Uterus (tissue), 4 donors: ENCODE measurements around the gene GAPT. TPM values are rescaled to one million over a fixed set of nuclear protein-coding genes. Genes with fewer than 3 reads are reported as not detected.

Source experiments
- DNase-seq, 2 donors: peaks; one replicate each; pipeline ENCODE4 v3.0.0-alpha.2; 2019 to 2020
- H3K27ac ChIP-seq, 2 donors: fragments of 200-600 bp; sonication (generic); 1 replicate in 1 of 2; 2 replicates in 1 of 2; pipeline ENCODE4 v1.5.1; 2016 to 2018
- H3K27me3 ChIP-seq, 2 donors: fragments of 200-600 bp; sonication (generic); one replicate each; pipeline ENCODE4 v1.5.1; 2018 to 2019; ENCODE audit warnings: control low read depth in 1 of 2
- H3K36me3 ChIP-seq, 2 donors: fragments of 200-600 bp; sonication (generic); one replicate each; pipeline ENCODE4 v1.5.1; 2019; ENCODE audit warnings: control low read depth in 1 of 2
- H3K4me1 ChIP-seq, 2 donors: fragments of 200-600 bp; sonication (generic); one replicate each; pipeline ENCODE4 v1.5.1; 2018 to 2019; ENCODE audit warnings: control low read depth in 1 of 2
- H3K4me3 ChIP-seq, 2 donors: fragments of 200-600 bp; sonication (generic); 1 replicate in 1 of 2; 2 replicates in 1 of 2; pipeline ENCODE4 v1.5.1; 2018 to 2019; ENCODE audit warnings: mild to moderate bottlenecking in 1 of 2
- H3K9me3 ChIP-seq, 2 donors: fragments of 200-600 bp; sonication (generic); one replicate each; pipeline ENCODE4 v1.5.1; 2019; ENCODE audit warnings: control low read depth in 1 of 2
- POLR2A ChIP-seq, 2 donors: fragments of 450-650 bp; IDR thresholded peaks; one replicate each; pipeline ENCODE4 v1.6.1; 2016; ENCODE audit warnings: antibody characterized with exemption in 2 of 2, mild to moderate bottlenecking in 1 of 2, moderate library complexity in 1 of 2
- intact Hi-C: fragments of 100-400 bp; cut with DNase I; formaldehyde crosslinking; loops from one replicate; pipeline ENCODE4 v1.15.1; 2023; ENCODE audit warnings: low total_unique reads
- total RNA-seq, 4 donors: library from RNA; depleted of rRNA in 3 of 4; stranded (reverse); fragments of >200 nt in 3 of 4; gene quantifications; one replicate each; pipeline versions ENCODE4 v1.1.0 to v1.2.4, GENCODE V29; 2014 to 2023
- TF ChIP-seq, protein P1 (sequence below), 4 experiments: fragments of 200-600 bp in 2 of 4; fragments of 450-650 bp in 2 of 4; sonication (generic) in 2 of 4; IDR thresholded peaks; one replicate each; pipeline ENCODE4 v1.5.1; 2016 to 2019; ENCODE audit warnings: antibody characterized with exemption in 4 of 4, mild to moderate bottlenecking in 2 of 4, moderate library complexity in 1 of 4
- donor health status: DM: yes; HTN: yes; CAD: no.

GAPT gene
- total RNA-seq, 4 donors from 2014 or later, result 0.61 to 6.8 (median 0.97) TPM; not detected in 1

DNA sequence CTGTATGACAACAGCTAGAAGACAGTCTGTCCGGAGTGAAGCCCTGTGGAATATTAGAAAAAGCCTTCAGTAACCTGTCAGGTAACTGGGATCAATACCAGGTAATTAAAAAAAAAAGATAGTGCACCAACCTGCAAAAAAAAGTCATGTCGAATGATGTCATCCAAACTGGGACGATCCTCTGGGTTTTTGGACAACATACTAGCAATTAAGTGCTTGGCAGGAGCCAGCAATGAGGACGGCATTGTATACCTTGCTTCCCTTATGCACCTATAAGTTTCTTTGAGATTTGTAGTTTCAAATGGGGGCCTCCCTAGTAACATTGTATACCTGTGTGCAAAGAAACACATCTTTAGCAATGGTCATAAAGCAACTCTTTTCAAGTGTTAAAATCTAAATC lies 34.2 kb upstream of the GAPT start:
- Histone ChIP-seq H3K27ac (peak overlapping the region in 1 of 2 donors; percentile 95), H3K4me1 (no peaks in the 10 kb centered on the region), H3K36me3 (no peaks in the 10 kb centered on the region), H3K9me3 (no peaks in the 10 kb centered on the region), H3K4me3 (peak overlapping the region; percentile 4 to 82), H3K27me3 (no peaks in the 10 kb centered on the region)
- intact Hi-C loops, result loop anchor here (10.0 kb wide), 1 partner anchor 1162 kb away; no protein-coding TSS in a partner anchor
- TF ChIP-seq, protein P1, sequence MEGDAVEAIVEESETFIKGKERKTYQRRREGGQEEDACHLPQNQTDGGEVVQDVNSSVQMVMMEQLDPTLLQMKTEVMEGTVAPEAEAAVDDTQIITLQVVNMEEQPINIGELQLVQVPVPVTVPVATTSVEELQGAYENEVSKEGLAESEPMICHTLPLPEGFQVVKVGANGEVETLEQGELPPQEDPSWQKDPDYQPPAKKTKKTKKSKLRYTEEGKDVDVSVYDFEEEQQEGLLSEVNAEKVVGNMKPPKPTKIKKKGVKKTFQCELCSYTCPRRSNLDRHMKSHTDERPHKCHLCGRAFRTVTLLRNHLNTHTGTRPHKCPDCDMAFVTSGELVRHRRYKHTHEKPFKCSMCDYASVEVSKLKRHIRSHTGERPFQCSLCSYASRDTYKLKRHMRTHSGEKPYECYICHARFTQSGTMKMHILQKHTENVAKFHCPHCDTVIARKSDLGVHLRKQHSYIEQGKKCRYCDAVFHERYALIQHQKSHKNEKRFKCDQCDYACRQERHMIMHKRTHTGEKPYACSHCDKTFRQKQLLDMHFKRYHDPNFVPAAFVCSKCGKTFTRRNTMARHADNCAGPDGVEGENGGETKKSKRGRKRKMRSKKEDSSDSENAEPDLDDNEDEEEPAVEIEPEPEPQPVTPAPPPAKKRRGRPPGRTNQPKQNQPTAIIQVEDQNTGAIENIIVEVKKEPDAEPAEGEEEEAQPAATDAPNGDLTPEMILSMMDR (IDR thresholded peaks at IDR 0.05), result no peak
- TF ChIP-seq POLR2A (IDR thresholded peaks at IDR 0.05), result no peak
- no peak for DNase-seq

DNA sequence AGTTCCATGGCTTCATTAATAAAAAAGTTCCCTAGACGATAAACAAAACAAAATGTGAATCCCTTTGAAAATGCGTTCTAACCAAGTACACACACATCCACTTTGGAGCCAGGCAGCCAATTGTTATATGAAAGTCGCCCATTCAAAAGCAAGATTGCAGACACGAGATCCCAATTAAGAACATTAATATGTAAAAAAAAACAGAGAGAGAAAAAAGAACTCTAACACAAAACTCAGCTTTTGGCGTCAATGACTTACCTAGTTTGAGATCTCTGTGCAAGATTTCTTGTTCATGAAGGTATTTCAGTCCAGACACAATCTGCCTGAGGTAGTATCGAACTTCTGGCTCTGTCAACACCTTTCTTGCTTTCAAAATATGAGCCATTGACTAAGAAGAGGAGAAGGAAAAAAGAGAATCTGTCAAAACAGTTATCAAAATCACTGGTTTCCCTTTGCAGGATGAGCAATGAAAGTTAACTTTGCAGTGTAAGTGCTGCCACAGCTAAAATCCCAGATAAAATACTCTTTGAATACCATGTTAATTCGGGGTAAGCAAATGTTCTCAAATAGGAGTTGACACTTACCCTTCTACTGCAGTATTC lies 33.0 kb upstream of the GAPT start:
- peak overlapping the region in 1 of 2 donors; percentile 95 for H3K27ac ChIP-seq
- no peaks in the 10 kb centered on the region for H3K27me3 ChIP-seq
- no peak for DNase-seq
- intact Hi-C loops, result loop anchor here (10.0 kb wide), 1 partner anchor 1163 kb away; no protein-coding TSS in a partner anchor
- H3K4me3 ChIP-seq, result peak overlapping the region; percentile 68 to 82
- TF ChIP-seq POLR2A (IDR thresholded peaks at IDR 0.05), result no peak
- TF ChIP-seq, protein P1 (IDR thresholded peaks at IDR 0.05), result no peak
- H3K36me3 ChIP-seq, result no peaks in the 10 kb centered on the region
- H3K9me3 ChIP-seq, result no peaks in the 10 kb centered on the region
- H3K4me1 ChIP-seq, result no peaks in the 10 kb centered on the region

DNA sequence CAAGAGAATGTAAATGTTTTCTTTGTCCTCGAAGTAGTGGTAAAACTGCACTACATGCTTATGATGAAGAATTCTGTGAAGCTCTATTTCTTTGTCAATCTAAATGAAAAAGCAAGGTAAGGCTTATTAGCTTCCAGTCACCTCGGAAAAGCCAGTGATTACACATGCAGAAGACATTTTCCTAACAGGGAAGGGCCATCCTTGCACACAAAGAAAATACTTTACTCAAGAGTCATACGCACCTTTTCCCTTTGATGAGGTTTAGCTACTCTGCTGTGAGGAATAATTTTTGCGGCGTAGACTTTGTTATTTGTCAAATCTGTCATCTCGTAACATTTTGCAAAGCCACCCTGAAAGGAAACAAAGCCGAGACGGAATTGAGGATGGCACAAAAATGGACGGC lies 32.5 kb upstream of the GAPT start:
- TF ChIP-seq, protein P1 (IDR thresholded peaks at IDR 0.05), result no peak
- TF ChIP-seq POLR2A (IDR thresholded peaks at IDR 0.05), result no peak
- Histone ChIP-seq H3K4me3 (peak overlapping the region; percentile 68 to 82), H3K27ac (peak overlapping the region; percentile 94 to 95), H3K4me1 (no peaks in the 10 kb centered on the region), H3K27me3 (no peaks in the 10 kb centered on the region), H3K9me3 (no peaks in the 10 kb centered on the region), H3K36me3 (no peaks in the 10 kb centered on the region)
- no peak for DNase-seq
- intact Hi-C loops, result loop anchor here (10.0 kb wide), 1 partner anchor 1164 kb away; no protein-coding TSS in a partner anchor

DNA sequence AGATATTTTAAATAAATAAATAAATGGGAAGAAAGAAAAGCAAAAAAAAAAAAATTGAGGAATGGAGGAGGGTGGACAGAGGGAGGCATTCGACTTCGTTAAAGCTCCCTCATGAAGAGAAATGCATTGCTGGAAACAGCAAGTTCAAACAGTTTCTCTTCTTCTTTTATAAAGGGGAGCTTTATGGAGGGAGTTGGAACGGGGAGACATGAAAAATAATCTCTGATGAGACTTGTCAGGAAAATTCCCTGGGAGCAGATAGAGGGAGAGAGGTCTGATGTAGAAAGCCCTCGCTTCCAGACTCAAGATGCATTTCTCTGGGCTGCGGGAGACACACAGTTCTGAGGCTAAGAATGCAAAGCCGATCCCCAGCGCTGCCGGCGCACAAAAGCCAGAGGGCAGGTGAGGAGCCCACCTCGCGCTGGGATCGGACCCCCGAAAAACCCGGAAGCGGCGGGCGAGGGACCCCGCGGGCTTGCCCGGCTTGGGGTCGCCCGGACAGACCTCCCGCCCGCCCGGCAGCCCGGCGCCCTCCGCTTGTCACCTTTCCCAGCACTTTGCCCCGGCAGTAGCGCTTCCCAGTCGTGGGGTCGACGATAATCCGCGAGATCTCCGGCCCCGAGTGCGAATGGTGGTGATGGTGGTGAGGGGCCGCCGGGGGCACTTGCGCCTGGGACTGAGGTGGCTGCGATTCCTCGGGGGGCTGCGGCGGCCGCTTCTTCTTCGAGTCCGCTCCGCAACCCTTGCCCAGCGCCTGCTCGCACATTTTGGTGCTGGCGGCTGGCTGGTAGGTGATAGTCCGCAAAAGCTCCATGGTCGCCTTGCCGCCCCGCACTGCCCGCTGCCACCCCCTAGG lies 31.9 kb upstream of the GAPT start:
- TF ChIP-seq, protein P1 (IDR thresholded peaks at IDR 0.05), result no peak
- no peak for TF ChIP-seq POLR2A (IDR thresholded peaks at IDR 0.05)
- intact Hi-C loops, result loop anchor here (2.0 to 10.0 kb wide), 2 partner anchors 679 to 1165 kb away; no protein-coding TSS in a partner anchor
- no peaks in the 10 kb centered on the region for H3K4me1 ChIP-seq
- no peaks in the 10 kb centered on the region for H3K36me3 ChIP-seq
- peak; percentile 21 to 24 for DNase-seq
- peak overlapping the region; percentile 94 to 95 for H3K27ac ChIP-seq
- no peaks in the 10 kb centered on the region for H3K9me3 ChIP-seq
- no peaks in the 10 kb centered on the region for H3K27me3 ChIP-seq
- H3K4me3 ChIP-seq, result peak overlapping the region; percentile 68 to 82
